CD8-positive, alpha-beta memory T cell (primary cell): Measurements from ENCODE around the gene CLDN2. TPM values are rescaled to one million over a fixed set of nuclear protein-coding genes. Genes with fewer than 3 reads are reported as not detected.

Experiments used
- CTCF ChIA-PET: fragments of 350-600 bp; sonication (Branson Sonifier 250); formaldehyde crosslinking; loops from one replicate; lab custom pipeline; 2021; ENCODE audit warnings: antibody characterized with exemption; lab: Charles Lee
- POLR2A ChIA-PET: fragments of 350-600 bp; sonication (Branson Sonifier 250); formaldehyde crosslinking; loops from one replicate; lab custom pipeline; 2021; ENCODE audit warnings: antibody characterized with exemption; lab: Charles Lee
- DNase-seq, 5 donors: peaks; one replicate each; pipeline versions ENCODE4 v3.0.0 to v3.0.0-alpha.2; 2020 to 2022; ENCODE audit warnings: mixed read lengths in 1 of 5
- H3K27ac ChIP-seq: one replicate; pipeline ENCODE4 v1.7.0; 2013; ENCODE audit warnings: low read depth, mild to moderate bottlenecking, low read length, moderate library complexity
- H3K27me3 ChIP-seq: 2 replicates; pipeline ENCODE4 v1.7.0; 2013; ENCODE audit warnings: low read length, mild to moderate bottlenecking; ENCODE audit not compliant: insufficient read depth, poor library complexity, severe bottlenecking
- H3K36me3 ChIP-seq: 2 replicates; pipeline ENCODE4 v1.7.0; 2013; ENCODE audit warnings: mild to moderate bottlenecking, low read length, moderate library complexity; ENCODE audit not compliant: insufficient read depth
- H3K4me1 ChIP-seq: 2 replicates; pipeline ENCODE4 v1.7.0; 2013; ENCODE audit warnings: mild to moderate bottlenecking, low read length, moderate library complexity; ENCODE audit not compliant: insufficient read depth
- H3K4me3 ChIP-seq: 2 replicates; pipeline ENCODE4 v1.7.0; 2013; ENCODE audit warnings: mild to moderate bottlenecking, low read length
- H3K9me3 ChIP-seq: 2 replicates; pipeline ENCODE4 v1.7.0; 2013; ENCODE audit warnings: mild to moderate bottlenecking, low read length
- H3K27ac Mint-ChIP-seq, 8 donors: one replicate each; pipeline ENCODE4 v1.8.0; 2020 to 2021; ENCODE audit warnings: mixed read lengths in 8 of 8, mild to moderate bottlenecking in 6 of 8, inconsistent platforms in 3 of 8, moderate library complexity in 3 of 8
- H3K27me3 Mint-ChIP-seq, 2 donors: one replicate each; pipeline ENCODE4 v1.8.0; 2020 to 2021; ENCODE audit warnings: mixed read lengths in 2 of 2, mild to moderate bottlenecking in 1 of 2, moderate library complexity in 1 of 2
- H3K36me3 Mint-ChIP-seq, 3 donors: one replicate each; pipeline ENCODE4 v1.8.0; 2020 to 2021; ENCODE audit warnings: mixed read lengths in 3 of 3, inconsistent platforms in 1 of 3, mild to moderate bottlenecking in 1 of 3
- H3K4me1 Mint-ChIP-seq, 3 donors: one replicate each; pipeline ENCODE4 v1.8.0; 2020 to 2021; ENCODE audit warnings: mixed read lengths in 3 of 3, inconsistent platforms in 1 of 3, mild to moderate bottlenecking in 1 of 3
- H3K4me3 Mint-ChIP-seq, 7 donors: one replicate each; pipeline ENCODE4 v1.8.0; 2020 to 2021; ENCODE audit warnings: mixed read lengths in 7 of 7, mild to moderate bottlenecking in 6 of 7, moderate library complexity in 4 of 7, inconsistent platforms in 2 of 7
- H3K9me3 Mint-ChIP-seq, 5 donors: one replicate each; pipeline ENCODE4 v1.8.0; 2020 to 2022; ENCODE audit warnings: mixed read lengths in 5 of 5, mild to moderate bottlenecking in 3 of 5, moderate library complexity in 2 of 5, inconsistent platforms in 1 of 5
- polyA plus RNA-seq: library from polyadenylated mRNA; unstranded; fragments of 300-500 nt; fragmentation: Illumina TruSeq; gene quantifications from one replicate; pipeline ENCODE4 v1.2.3, GENCODE V29; 2021
- total RNA-seq, 2 experiments: library from RNA; stranded (reverse); gene quantifications; one replicate each; pipeline ENCODE4 v1.2.3, GENCODE V29; 2021

The CLDN2 gene
- total and polyA plus RNA-seq, 3 experiments from 2014 or later = not detected

GRCh38 chrX:106940068-106940467, 19.9 kb downstream of the CLDN2 start:
- POLR2A ChIA-PET = no interaction called here

GRCh38 chrX:106946464-106946863, 26.3 kb downstream of the CLDN2 start:
- POLR2A ChIA-PET = no interaction called here

More at GRCh38 chrX:106940068-106940467, 19.9 kb downstream of the CLDN2 start:
- H3K4me1 Mint-ChIP-seq = no peaks in the 10 kb centered on the region
- Histone ChIP-seq H3K9me3 (no peaks in the 10 kb centered on the region), H3K4me3 (no peak overlapping the region), H3K36me3 (no peaks in the 10 kb centered on the region), H3K27ac (no peak overlapping the region), H3K27me3 (no peaks in the 10 kb centered on the region), H3K4me1 (no peaks in the 10 kb centered on the region)
- CTCF ChIA-PET = no interaction called here
- DNase-seq = no peak
- H3K9me3 Mint-ChIP-seq = no peaks in the 10 kb centered on the region
- no peaks in the 10 kb centered on the region for H3K27me3 Mint-ChIP-seq
- H3K4me3 Mint-ChIP-seq = no peak overlapping the region
- H3K27ac Mint-ChIP-seq = no peak overlapping the region
- H3K36me3 Mint-ChIP-seq = peaks cover 0 to 23% (median 3%) of the 10 kb centered on the region in 3 donors

GRCh38 chrX:106948641-106949040, 28.4 kb downstream of the CLDN2 start:
- Mint-ChIP-seq H3K4me3 (no peak overlapping the region), H3K36me3 (peaks cover 0 to 6% (median 2%) of the 10 kb centered on the region in 3 donors), H3K9me3 (no peaks in the 10 kb centered on the region), H3K27ac (no peak overlapping the region), H3K27me3 (peaks cover 0 to 3% of the 10 kb centered on the region in 2 donors), H3K4me1 (no peaks in the 10 kb centered on the region)
- Histone ChIP-seq H3K9me3 (no peaks in the 10 kb centered on the region), H3K36me3 (no peaks in the 10 kb centered on the region), H3K4me3 (no peak overlapping the region), H3K27ac (no peak overlapping the region), H3K4me1 (no peaks in the 10 kb centered on the region), H3K27me3 (no peaks in the 10 kb centered on the region)
- CTCF ChIA-PET = no interaction called here
- DNase-seq = no peak
- POLR2A ChIA-PET = no interaction called here

More at GRCh38 chrX:106946464-106946863, 26.3 kb downstream of the CLDN2 start:
- Mint-ChIP-seq H3K36me3 (peaks cover 0 to 15% (median 3%) of the 10 kb centered on the region in 3 donors), H3K4me1 (no peaks in the 10 kb centered on the region), H3K27ac (no peak overlapping the region), H3K4me3 (no peak overlapping the region), H3K9me3 (no peaks in the 10 kb centered on the region), H3K27me3 (peaks cover 0 to 3% of the 10 kb centered on the region in 2 donors)
- Histone ChIP-seq H3K36me3 (no peaks in the 10 kb centered on the region), H3K4me1 (no peaks in the 10 kb centered on the region), H3K27ac (no peak overlapping the region), H3K4me3 (no peak overlapping the region), H3K9me3 (no peaks in the 10 kb centered on the region), H3K27me3 (no peaks in the 10 kb centered on the region)
- no peak for DNase-seq
- CTCF ChIA-PET = no interaction called here

GRCh38 chrX:106949366-106949765, 29.2 kb downstream of the CLDN2 start:
- Mint-ChIP-seq H3K4me3 (no peak overlapping the region), H3K36me3 (peaks cover 0 to 9% (median 2%) of the 10 kb centered on the region in 3 donors), H3K9me3 (no peaks in the 10 kb centered on the region), H3K4me1 (no peaks in the 10 kb centered on the region), H3K27me3 (peaks cover 0 to 3% of the 10 kb centered on the region in 2 donors), H3K27ac (no peak overlapping the region)
- H3K4me3 ChIP-seq = no peak overlapping the region
- H3K27me3 ChIP-seq = no peaks in the 10 kb centered on the region
- DNase-seq = no peak
- H3K36me3 ChIP-seq = no peaks in the 10 kb centered on the region
- no peaks in the 10 kb centered on the region for H3K9me3 ChIP-seq
- H3K27ac ChIP-seq = no peak overlapping the region
- ChIA-PET CTCF (interaction anchor here (0.8 kb wide), 1 partner anchor 50 kb away, joined by 3 read pairs; no protein-coding TSS in a partner anchor), POLR2A (no interaction called here)
- H3K4me1 ChIP-seq = no peaks in the 10 kb centered on the region

GRCh38 chrX:106950381-106950780, 30.2 kb downstream of the CLDN2 start:
- H3K4me3 ChIP-seq = no peak overlapping the region
- H3K4me1 Mint-ChIP-seq = no peaks in the 10 kb centered on the region
- H3K27ac ChIP-seq = no peak overlapping the region
- H3K27me3 ChIP-seq = no peaks in the 10 kb centered on the region
- H3K36me3 Mint-ChIP-seq = peaks cover 0 to 16% (median 4%) of the 10 kb centered on the region in 3 donors
- no peaks in the 10 kb centered on the region for H3K9me3 ChIP-seq
- H3K27ac Mint-ChIP-seq = no peak overlapping the region
- peaks cover 0 to 3% of the 10 kb centered on the region in 2 donors for H3K27me3 Mint-ChIP-seq
- no peaks in the 10 kb centered on the region for H3K9me3 Mint-ChIP-seq
- ChIA-PET CTCF (no interaction called here), POLR2A (no interaction called here)
- no peaks in the 10 kb centered on the region for H3K36me3 ChIP-seq
- DNase-seq = no peak
- no peak overlapping the region for H3K4me3 Mint-ChIP-seq
- no peaks in the 10 kb centered on the region for H3K4me1 ChIP-seq

- H3K4me1 Mint-ChIP-seq = no peaks in the 10 kb centered on the region
- H3K9me3 Mint-ChIP-seq = no peaks in the 10 kb centered on the region
- H3K27ac ChIP-seq = no peak overlapping the region
- CTCF ChIA-PET = no interaction called here
- no peaks in the 10 kb centered on the region for H3K4me1 ChIP-seq
- no peak overlapping the region for H3K4me3 Mint-ChIP-seq
- POLR2A ChIA-PET = no interaction called here
- H3K36me3 Mint-ChIP-seq = peaks cover 0 to 24% (median 5%) of the 10 kb centered on the region in 3 donors
- no peaks in the 10 kb centered on the region for H3K27me3 ChIP-seq
- no peaks in the 10 kb centered on the region for H3K9me3 ChIP-seq
- H3K36me3 ChIP-seq = no peaks in the 10 kb centered on the region
- H3K4me3 ChIP-seq = no peak overlapping the region
- peaks cover 0 to 3% of the 10 kb centered on the region in 2 donors for H3K27me3 Mint-ChIP-seq
- no peak for DNase-seq
- H3K27ac Mint-ChIP-seq = no peak overlapping the region
These were observed 31.0 kb downstream of the CLDN2 start for GRCh38 chrX:106951230-106951629.

- H3K36me3 ChIP-seq = no peaks in the 10 kb centered on the region
- H3K4me1 Mint-ChIP-seq = no peaks in the 10 kb centered on the region
These were observed 31.9 kb downstream of the CLDN2 start for GRCh38 chrX:106952089-106952488.

GRCh38 chrX:106952538-106952937, 32.3 kb downstream of the CLDN2 start:
- no peaks in the 10 kb centered on the region for H3K36me3 ChIP-seq
- peaks cover 0 to 3% of the 10 kb centered on the region in 2 donors for H3K27me3 Mint-ChIP-seq
- POLR2A ChIA-PET = no interaction called here
- H3K9me3 Mint-ChIP-seq = no peaks in the 10 kb centered on the region
- no peaks in the 10 kb centered on the region for H3K4me1 Mint-ChIP-seq
- peaks cover 0 to 36% (median 5%) of the 10 kb centered on the region in 3 donors for H3K36me3 Mint-ChIP-seq
- CTCF ChIA-PET = interaction anchor here (1.1 to 2.0 kb wide), 2 partner anchors 54 to 58 kb away, joined by 4 to 5 read pairs; no protein-coding TSS in a partner anchor
- no peaks in the 10 kb centered on the region for H3K9me3 ChIP-seq
- no peak overlapping the region for H3K4me3 ChIP-seq
- no peak overlapping the region for H3K27ac Mint-ChIP-seq
- H3K27me3 ChIP-seq = no peaks in the 10 kb centered on the region
- H3K4me3 Mint-ChIP-seq = no peak overlapping the region
- no peak for DNase-seq
- H3K4me1 ChIP-seq = no peaks in the 10 kb centered on the region
- no peak overlapping the region for H3K27ac ChIP-seq

More at GRCh38 chrX:106952089-106952488, 31.9 kb downstream of the CLDN2 start:
- POLR2A ChIA-PET = no interaction called here
- Histone ChIP-seq H3K4me3 (no peak overlapping the region), H3K9me3 (no peaks in the 10 kb centered on the region), H3K27me3 (no peaks in the 10 kb centered on the region), H3K4me1 (no peaks in the 10 kb centered on the region), H3K27ac (no peak overlapping the region)
- H3K9me3 Mint-ChIP-seq = no peaks in the 10 kb centered on the region
- H3K27me3 Mint-ChIP-seq = peaks cover 0 to 3% of the 10 kb centered on the region in 2 donors
- peaks cover 0 to 32% (median 5%) of the 10 kb centered on the region in 3 donors for H3K36me3 Mint-ChIP-seq
- no peak for DNase-seq
- H3K27ac Mint-ChIP-seq = no peak overlapping the region
- no peak overlapping the region for H3K4me3 Mint-ChIP-seq
- CTCF ChIA-PET = interaction anchor here (1.1 to 2.0 kb wide), 2 partner anchors 53 to 57 kb away, joined by 4 to 5 read pairs; no protein-coding TSS in a partner anchor
